Measurements from ENCODE around the gene PTAR1. TPM values are rescaled to one million over a fixed set of nuclear protein-coding genes. Genes with fewer than 3 reads are reported as not detected.

Gene PTAR1
- total RNA-seq, 2 donors from 2014 or later: 35.8 to 41.9 TPM

DNA sequence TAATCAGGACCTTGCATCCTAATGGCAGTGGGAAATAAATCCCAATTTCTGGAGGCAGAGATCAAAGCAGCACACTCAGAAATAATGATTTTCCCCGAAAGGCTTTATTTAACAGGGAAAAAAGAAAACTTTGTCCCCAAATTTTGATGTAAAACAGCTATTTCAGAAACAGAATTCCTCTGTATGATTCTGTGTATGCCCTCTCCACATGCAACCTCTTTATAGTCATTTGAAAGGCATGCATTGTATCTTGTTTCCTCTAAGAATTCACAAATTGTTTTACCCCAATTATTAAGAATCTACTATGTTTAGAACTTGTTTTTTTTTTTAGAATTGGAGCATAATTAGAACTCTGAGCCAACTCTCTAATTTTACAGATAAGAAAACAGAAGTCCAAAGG lies 2.7 kb upstream of the PTAR1 start:
- no peak for ATAC-seq
- Histone ChIP-seq H3K9me3 (no peaks in the 10 kb centered on the region), H3K4me1 (peaks cover 10% of the 10 kb centered on the region), H3K27me3 (no peaks in the 10 kb centered on the region), H3K27ac (no peak overlapping the region), H3K4me3 (no peak overlapping the region), H3K36me3 (replicated peaks in 1 of 2; ENCODE audit: insufficient read depth in 1 of 2, low read depth in 2 of 2) (no peaks in the 10 kb centered on the region)
- WGBS, 2 donors: 81 to 90% methylated on average over 1 of the region's 1 CpG
- intact Hi-C loops (cut with DNase I): no loop called here
- TF ChIP-seq CTCF (IDR thresholded peaks at IDR 0.05): no peak
- no peak for TF ChIP-seq POLR2A (IDR thresholded peaks at IDR 0.05)
- no peak for DNase-seq

DNA sequence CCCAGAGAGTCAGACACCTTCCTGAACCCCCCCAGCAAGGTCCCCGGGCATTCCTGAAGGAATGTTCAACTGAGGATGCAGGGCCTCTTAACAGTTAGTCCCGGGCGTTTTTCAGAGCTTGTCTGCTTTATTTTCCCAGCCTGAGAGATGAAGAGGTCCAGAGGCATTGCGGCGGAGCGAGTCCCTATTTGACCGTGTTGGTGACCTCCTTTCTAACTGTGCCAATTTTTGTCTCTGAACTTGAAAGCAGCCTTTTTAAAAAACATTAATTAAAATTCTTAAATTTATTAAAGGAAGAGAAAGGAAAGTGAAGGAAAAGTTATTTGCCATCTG lies 433 bp upstream of the PTAR1 start:
- TF ChIP-seq POLR2A (IDR thresholded peaks at IDR 0.05) (no peak), CTCF (IDR thresholded peaks at IDR 0.05) (no peak)
- DNase-seq (peak in 1 of 4 donors; percentile 8), ATAC-seq (no peak)
- WGBS, 2 donors: 11 to 12% methylated on average over 7 of the region's 7 CpGs
- intact Hi-C loops (cut with DNase I): no loop called here
- Histone ChIP-seq H3K9me3 (no peaks in the 10 kb centered on the region), H3K27ac (peak overlapping the region in 3 of 4 donors; percentile 88 to 96 (median 93)), H3K4me3 (peak overlapping the region in 1 of 2 donors; percentile 19), H3K27me3 (no peaks in the 10 kb centered on the region), H3K36me3 (replicated peaks in 1 of 2; ENCODE audit: insufficient read depth in 1 of 2, low read depth in 2 of 2) (no peaks in the 10 kb centered on the region), H3K4me1 (peaks cover 26% of the 10 kb centered on the region)

DNA sequence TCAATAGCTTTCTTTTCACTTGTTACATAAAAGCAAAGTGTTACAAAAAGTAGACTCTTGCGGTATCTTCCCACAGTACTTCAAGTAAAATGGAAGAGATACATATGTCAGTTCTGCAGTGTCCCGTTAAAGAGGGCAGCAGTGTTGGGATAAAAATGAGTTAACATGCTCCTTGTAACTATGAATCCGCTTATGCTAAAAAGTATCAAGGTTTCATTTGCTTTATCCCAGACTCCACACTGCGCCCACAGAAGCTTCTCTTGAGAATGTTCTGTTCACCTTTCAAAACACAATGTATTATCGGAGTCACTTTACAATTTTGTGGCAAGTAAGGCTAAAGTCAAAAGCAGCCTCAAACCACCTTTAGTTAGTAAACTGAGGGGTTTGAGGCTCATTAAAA lies 790 bp downstream of the PTAR1 start:
- Histone ChIP-seq H3K9me3 (no peaks in the 10 kb centered on the region), H3K4me3 (peak overlapping the region; percentile 66 to 95), H3K27me3 (no peaks in the 10 kb centered on the region), H3K27ac (peak overlapping the region; percentile 88 to 96 (median 92)), H3K4me1 (peaks cover 29% of the 10 kb centered on the region), H3K36me3 (replicated peaks in 1 of 2; ENCODE audit: insufficient read depth in 1 of 2, low read depth in 2 of 2) (no peaks in the 10 kb centered on the region)
- TF ChIP-seq POLR2A (IDR thresholded peaks at IDR 0.05): no peak
- WGBS, 2 donors: 0% methylated on average over 5 of the region's 5 CpGs
- DNase-seq (no peak), ATAC-seq (no peak)
- intact Hi-C loops (cut with DNase I): no loop called here

GRCh38 chr9:69757996-69758675 lies 1.7 kb downstream of the PTAR1 start:
- H3K9me3 ChIP-seq: no peaks in the 10 kb centered on the region
- ATAC-seq (no peak), DNase-seq (no peak)
- no peak overlapping the region for H3K4me3 ChIP-seq
- no peaks in the 10 kb centered on the region for H3K36me3 ChIP-seq (replicated peaks in 1 of 2; ENCODE audit: insufficient read depth in 1 of 2, low read depth in 2 of 2)
- peaks cover 29% of the 10 kb centered on the region for H3K4me1 ChIP-seq
- TF ChIP-seq POLR2A (IDR thresholded peaks at IDR 0.05) (no peak), CTCF (IDR thresholded peaks at IDR 0.05) (no peak)
- peak overlapping the region in 1 of 4 donors; percentile 96 for H3K27ac ChIP-seq
- 47 to 54% methylated on average over 6 of the region's 6 CpGs for WGBS, 2 donors
- intact Hi-C loops (cut with DNase I): no loop called here
- no peaks in the 10 kb centered on the region for H3K27me3 ChIP-seq

- no peak for ATAC-seq
- intact Hi-C loops (cut with DNase I): no loop called here
- DNase-seq: no peak
- 68 to 72% methylated on average over 2 of the region's 2 CpGs for WGBS, 2 donors
- no peak overlapping the region for H3K4me3 ChIP-seq
- H3K27ac ChIP-seq: no peak overlapping the region
- no peaks in the 10 kb centered on the region for H3K27me3 ChIP-seq
- TF ChIP-seq CTCF (IDR thresholded peaks at IDR 0.05) (no peak), POLR2A (IDR thresholded peaks at IDR 0.05) (no peak)
- H3K36me3 ChIP-seq (replicated peaks in 1 of 2; ENCODE audit: insufficient read depth in 1 of 2, low read depth in 2 of 2): no peaks in the 10 kb centered on the region
- peaks cover 44% of the 10 kb centered on the region for H3K4me1 ChIP-seq
- H3K9me3 ChIP-seq: no peaks in the 10 kb centered on the region
Measured at GRCh38 chr9:69755205-69755604, 4.6 kb downstream of the PTAR1 start.
